Breast epithelium (tissue), 4 donors: ENCODE measurements around the gene TLL2. TPM values are rescaled to one million over a fixed set of nuclear protein-coding genes. Genes with fewer than 3 reads are reported as not detected.
A peak's percentile ranks its signal among the peaks of the same experiment; 100 is the strongest.

Source experiments
- DNase-seq, 2 donors: peaks; one replicate each; pipeline ENCODE4 v3.0.0-alpha.2; 2019; ENCODE audit warnings: low spot score in 2 of 2
- H3K27ac ChIP-seq, 2 donors: fragments of 200-600 bp; sonication (generic) in 1 of 2; one replicate each; pipeline ENCODE4 v1.5.1; 2016 to 2019; ENCODE audit warnings: mild to moderate bottlenecking in 1 of 2
- H3K27me3 ChIP-seq, 2 donors: fragments of 200-600 bp; sonication (generic) in 1 of 2; one replicate each; pipeline versions ENCODE4 v1.5.1 to v1.6.0; 2017 to 2019; ENCODE audit warnings: control low read depth in 1 of 2, mild to moderate bottlenecking in 1 of 2
- H3K36me3 ChIP-seq: fragments of 200-600 bp; one replicate; pipeline ENCODE4 v1.5.1; 2019
- H3K4me1 ChIP-seq, 2 donors: fragments of 200-600 bp; sonication (generic); one replicate each; pipeline ENCODE4 v1.5.1; 2016 to 2019; ENCODE audit warnings: control low read depth in 1 of 2
- H3K4me3 ChIP-seq, 3 donors: fragments of 200-600 bp; sonication (generic); 1 replicate in 2 of 3; 2 replicates in 1 of 3; pipeline ENCODE4 v1.5.1; 2016 to 2019; ENCODE audit warnings: mild to moderate bottlenecking in 3 of 3, moderate library complexity in 2 of 3
- H3K9me3 ChIP-seq, 2 donors: fragments of 200-600 bp; sonication (generic) in 1 of 2; one replicate each; pipeline ENCODE4 v1.5.1; 2016 to 2019; ENCODE audit warnings: control low read depth in 1 of 2
- POLR2A ChIP-seq: fragments of 450-650 bp; IDR thresholded peaks from one replicate; pipeline ENCODE4 v1.6.1; 2016; ENCODE audit warnings: antibody characterized with exemption, mild to moderate bottlenecking, moderate library complexity
- POLR2AphosphoS5 ChIP-seq, 3 donors: sonication (generic); formaldehyde crosslinking; IDR thresholded peaks; one replicate each; pipeline ENCODE4 v1.6.1; 2017; ENCODE audit warnings: antibody characterized with exemption in 3 of 3
- intact Hi-C: fragments of 100-400 bp; cut with DNase I; formaldehyde crosslinking; loops from one replicate; pipeline ENCODE4 v1.15.1; 2023; ENCODE audit warnings: low total_unique reads
- total RNA-seq, 3 donors: library from RNA; depleted of rRNA; stranded (reverse); fragments of >200 nt; gene quantifications; one replicate each; pipeline ENCODE4 v1.1.0, GENCODE V29; 2016
- TF ChIP-seq, protein P1 (sequence below), 3 donors: fragments of 450-650 bp; IDR thresholded peaks; one replicate each; pipeline ENCODE4 v1.5.1; 2016 to 2017; ENCODE audit warnings: antibody characterized with exemption in 3 of 3, mild to moderate bottlenecking in 3 of 3, moderate library complexity in 3 of 3

TLL2 gene
- total RNA-seq, 3 donors from 2014 or later: under 0.01 TPM; not detected in 2

DNA sequence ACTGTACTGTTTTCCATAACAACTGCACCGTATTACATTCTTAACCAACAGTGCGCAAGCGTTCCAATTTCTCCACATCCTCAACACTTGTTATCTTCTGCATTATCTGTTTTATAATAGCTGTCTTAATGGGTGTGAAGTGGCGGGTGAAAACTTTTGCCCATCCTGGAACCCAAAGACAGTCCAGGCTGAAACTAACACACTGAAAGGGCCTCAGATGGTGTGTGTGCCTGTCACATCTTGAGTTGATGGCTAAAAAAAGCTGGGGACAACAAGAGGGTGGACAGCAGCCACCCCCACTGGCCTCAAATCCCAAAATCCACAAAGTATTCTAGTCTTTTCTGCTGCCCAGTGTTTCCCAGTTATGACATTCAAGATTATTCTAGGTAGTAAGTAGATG is 174.3 kb downstream of the TLL2 start:
- Histone ChIP-seq H3K27me3 (peaks cover 0 to 3% of the 10 kb centered on the region in 2 donors), H3K36me3 (no peaks in the 10 kb centered on the region), H3K4me1 (no peaks in the 10 kb centered on the region), H3K4me3 (no peak overlapping the region), H3K27ac (no peak overlapping the region), H3K9me3 (no peaks in the 10 kb centered on the region)
- TF ChIP-seq POLR2A: no peak
- TF ChIP-seq, protein P1, sequence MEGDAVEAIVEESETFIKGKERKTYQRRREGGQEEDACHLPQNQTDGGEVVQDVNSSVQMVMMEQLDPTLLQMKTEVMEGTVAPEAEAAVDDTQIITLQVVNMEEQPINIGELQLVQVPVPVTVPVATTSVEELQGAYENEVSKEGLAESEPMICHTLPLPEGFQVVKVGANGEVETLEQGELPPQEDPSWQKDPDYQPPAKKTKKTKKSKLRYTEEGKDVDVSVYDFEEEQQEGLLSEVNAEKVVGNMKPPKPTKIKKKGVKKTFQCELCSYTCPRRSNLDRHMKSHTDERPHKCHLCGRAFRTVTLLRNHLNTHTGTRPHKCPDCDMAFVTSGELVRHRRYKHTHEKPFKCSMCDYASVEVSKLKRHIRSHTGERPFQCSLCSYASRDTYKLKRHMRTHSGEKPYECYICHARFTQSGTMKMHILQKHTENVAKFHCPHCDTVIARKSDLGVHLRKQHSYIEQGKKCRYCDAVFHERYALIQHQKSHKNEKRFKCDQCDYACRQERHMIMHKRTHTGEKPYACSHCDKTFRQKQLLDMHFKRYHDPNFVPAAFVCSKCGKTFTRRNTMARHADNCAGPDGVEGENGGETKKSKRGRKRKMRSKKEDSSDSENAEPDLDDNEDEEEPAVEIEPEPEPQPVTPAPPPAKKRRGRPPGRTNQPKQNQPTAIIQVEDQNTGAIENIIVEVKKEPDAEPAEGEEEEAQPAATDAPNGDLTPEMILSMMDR (IDR thresholded peaks at IDR 0.05): no peak
- TF ChIP-seq POLR2AphosphoS5 (IDR thresholded peaks at IDR 0.05): no peak
- DNase-seq: no peak
- intact Hi-C loops: no loop called here

DNA sequence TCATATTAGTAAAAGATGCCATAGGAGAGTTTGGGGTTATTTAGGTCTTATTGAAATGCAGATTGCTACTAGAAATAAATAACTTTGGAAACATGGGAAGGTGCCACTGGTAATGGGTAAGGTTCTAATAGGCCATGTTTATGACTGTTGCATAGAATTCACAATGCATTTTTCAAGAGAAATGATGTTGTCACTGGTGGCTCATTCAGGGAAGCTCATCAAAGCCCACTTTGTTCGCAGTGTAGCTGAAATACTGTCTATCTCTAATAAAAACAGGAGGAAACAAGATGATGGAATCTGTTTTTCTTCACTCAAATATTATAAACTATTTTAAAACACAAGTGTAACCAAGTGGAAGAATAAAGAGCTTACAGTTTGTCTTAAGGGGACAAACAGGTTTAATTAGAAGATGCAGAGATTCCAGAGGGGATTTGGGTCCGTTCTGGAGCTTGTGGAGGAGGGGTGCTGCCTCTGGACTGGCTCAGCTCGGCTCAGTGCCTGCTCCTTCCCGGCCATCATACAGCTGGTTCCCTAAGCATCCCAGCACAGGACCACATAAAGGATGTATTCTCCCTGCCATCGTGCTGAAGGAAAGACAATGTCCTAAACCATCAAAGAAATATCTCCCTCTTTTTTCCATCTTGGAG is 175.3 kb downstream of the TLL2 start:
- Histone ChIP-seq H3K4me1 (no peaks in the 10 kb centered on the region), H3K27me3 (peaks cover 0 to 3% of the 10 kb centered on the region in 2 donors), H3K9me3 (no peaks in the 10 kb centered on the region), H3K27ac (no peak overlapping the region), H3K4me3 (no peak overlapping the region), H3K36me3 (no peaks in the 10 kb centered on the region)
- DNase-seq: no peak
- intact Hi-C loops: no loop called here
- TF ChIP-seq, protein P1 (IDR thresholded peaks at IDR 0.05): no peak
- TF ChIP-seq POLR2AphosphoS5 (IDR thresholded peaks at IDR 0.05) (no peak), POLR2A (no peak)

DNA sequence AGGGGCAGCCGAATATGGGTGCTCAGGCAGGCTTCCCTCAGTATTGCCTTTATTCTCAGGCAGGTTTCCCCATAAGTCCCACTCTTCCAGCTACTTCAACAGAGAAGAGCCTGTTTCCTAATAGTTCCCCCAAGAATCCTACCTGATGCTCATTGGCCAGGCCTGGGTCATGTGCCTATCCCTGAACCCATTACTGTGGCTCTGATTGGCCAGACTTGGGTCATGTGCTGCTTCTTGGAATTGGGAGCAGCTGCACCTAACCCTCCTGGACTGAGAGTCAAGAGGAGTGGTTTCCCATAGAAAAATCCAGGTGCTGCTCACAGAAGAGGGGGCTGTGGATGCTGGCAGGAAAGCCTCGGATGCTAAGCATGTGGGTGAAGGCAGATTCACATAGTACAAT is 176.6 kb downstream of the TLL2 start:
- Histone ChIP-seq H3K27me3 (peaks cover 0 to 3% of the 10 kb centered on the region in 2 donors), H3K36me3 (no peaks in the 10 kb centered on the region), H3K27ac (no peak overlapping the region), H3K4me3 (no peak overlapping the region), H3K4me1 (no peaks in the 10 kb centered on the region), H3K9me3 (no peaks in the 10 kb centered on the region)
- no peak for DNase-seq
- intact Hi-C loops: no loop called here
- TF ChIP-seq POLR2AphosphoS5 (IDR thresholded peaks at IDR 0.05): no peak
- TF ChIP-seq, protein P1 (IDR thresholded peaks at IDR 0.05): no peak
- TF ChIP-seq POLR2A: no peak

DNA sequence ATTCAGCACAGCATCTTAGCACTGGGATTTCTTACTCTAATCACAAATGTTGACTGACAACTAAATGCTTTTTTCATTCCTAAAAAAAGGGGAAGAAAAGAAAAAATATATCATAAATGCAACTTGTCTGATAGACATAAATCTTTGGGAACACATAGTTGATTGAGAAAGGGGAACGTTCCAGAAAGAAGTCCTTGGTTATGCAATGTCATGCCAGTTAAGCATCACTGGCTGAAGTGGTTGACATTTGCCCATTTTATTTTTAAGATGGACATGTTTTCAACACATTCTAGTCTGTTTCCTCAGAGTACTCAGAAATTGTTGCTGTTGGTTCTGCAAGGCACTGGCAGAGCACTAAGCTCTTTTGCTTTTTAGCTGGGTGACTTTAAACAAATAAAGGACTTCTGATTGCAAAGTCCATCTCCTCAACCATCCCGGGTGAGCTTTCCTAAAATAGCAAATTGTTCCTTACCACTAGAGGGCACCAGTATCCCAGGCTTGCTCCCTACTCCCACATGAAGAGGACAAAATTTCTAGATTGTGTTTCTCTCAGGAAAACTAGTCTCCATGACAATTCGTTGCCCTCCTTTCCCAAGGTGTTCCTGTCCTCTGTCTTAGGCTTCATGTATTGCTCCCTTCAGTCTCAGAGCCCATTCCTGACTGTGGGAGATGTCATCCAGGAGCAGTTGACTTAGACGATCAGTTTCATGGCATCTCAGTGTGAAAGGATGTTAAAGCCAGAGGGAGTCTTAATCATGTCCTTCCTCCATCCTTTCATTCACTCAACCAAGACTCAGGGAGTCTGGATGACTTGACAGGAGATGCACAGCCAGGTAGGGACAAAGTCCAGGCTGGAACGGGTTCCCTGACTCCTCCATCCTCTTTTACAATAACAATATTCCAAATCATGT is 178.9 kb downstream of the TLL2 start:
- Histone ChIP-seq H3K27me3 (peaks cover 0 to 3% of the 10 kb centered on the region in 2 donors), H3K36me3 (no peaks in the 10 kb centered on the region), H3K4me3 (no peak overlapping the region), H3K27ac (no peak overlapping the region), H3K4me1 (no peaks in the 10 kb centered on the region), H3K9me3 (no peaks in the 10 kb centered on the region)
- intact Hi-C loops: no loop called here
- TF ChIP-seq, protein P1 (IDR thresholded peaks at IDR 0.05): peak; percentile 35 to 50 (median 40)
- no peak for TF ChIP-seq POLR2AphosphoS5 (IDR thresholded peaks at IDR 0.05)
- no peak for TF ChIP-seq POLR2A
- no peak for DNase-seq

DNA sequence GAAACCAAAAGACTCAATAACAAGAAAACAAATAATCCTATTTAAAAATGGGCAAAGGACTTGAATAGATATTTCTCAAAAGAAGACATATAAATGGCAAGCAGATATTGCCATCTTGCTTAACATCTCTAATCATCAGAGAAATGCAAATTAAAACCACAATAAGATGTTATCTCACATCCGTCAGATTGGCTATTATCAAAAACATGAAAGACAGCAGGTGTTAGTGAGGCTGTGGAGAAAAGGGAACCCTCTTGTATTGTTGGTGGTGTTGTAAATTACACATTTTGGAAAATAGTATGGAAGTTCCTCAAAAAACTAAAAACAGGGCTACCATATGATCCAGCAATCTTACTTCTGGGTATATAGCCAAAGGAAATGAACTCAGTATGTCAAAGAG is 180.6 kb downstream of the TLL2 start:
- H3K4me1 ChIP-seq: no peaks in the 10 kb centered on the region
- intact Hi-C loops: no loop called here
- no peak for DNase-seq
- no peak for TF ChIP-seq POLR2AphosphoS5 (IDR thresholded peaks at IDR 0.05)
- TF ChIP-seq, protein P1 (IDR thresholded peaks at IDR 0.05): no peak
- H3K27me3 ChIP-seq: peaks cover 0 to 4% of the 10 kb centered on the region in 2 donors
- no peak overlapping the region for H3K27ac ChIP-seq
- no peaks in the 10 kb centered on the region for H3K9me3 ChIP-seq
- no peaks in the 10 kb centered on the region for H3K36me3 ChIP-seq
- no peak overlapping the region for H3K4me3 ChIP-seq
